ENCODE measurements around the gene BDP1. TPM values are rescaled to one million over a fixed set of nuclear protein-coding genes. Genes with fewer than 3 reads are reported as not detected.

The BDP1 gene
- total and polyA plus RNA-seq, 2 of the 4 experiments (the other 2 are of a cell fraction) = 5.8 to 14.0 TPM

DNA sequence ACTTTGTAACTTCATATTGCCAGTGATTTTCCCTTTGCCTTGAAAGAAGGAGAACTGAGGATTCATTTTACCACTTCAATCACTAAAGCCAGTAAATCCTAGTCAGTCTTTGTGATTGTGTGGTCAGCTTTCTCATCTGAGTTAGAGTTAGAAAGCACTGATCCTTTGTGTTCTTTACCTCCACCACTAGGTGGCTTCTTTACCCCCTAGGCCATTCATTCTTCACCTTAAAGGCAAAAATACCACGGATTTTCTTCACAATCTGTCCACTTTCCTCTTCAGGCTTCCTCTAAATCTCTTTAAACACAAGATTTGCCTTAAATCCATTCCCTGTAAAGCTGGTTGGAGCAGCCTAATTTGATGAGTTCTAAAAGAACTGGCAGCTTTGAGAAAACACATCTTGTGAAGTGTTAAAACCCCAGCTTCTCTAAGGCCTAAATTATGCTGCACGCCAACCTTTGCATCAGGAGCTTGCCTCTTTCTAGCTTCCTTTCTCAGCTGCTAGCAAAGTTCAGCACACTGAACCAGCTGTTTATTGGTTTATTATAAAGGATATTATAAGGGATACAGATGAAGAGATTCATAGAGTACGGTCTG, 20.4 kb downstream of the BDP1 start:
- no peak overlapping the region for H2BK5ac ChIP-seq (ENCODE audit: low read depth, low read length, poor library complexity, severe bottlenecking)
- no peak overlapping the region for H3K56ac ChIP-seq (ENCODE audit: extremely low read depth, insufficient read depth, low read length)
- DNase-seq = peak; percentile 29
- H3K4me3 ChIP-seq (ENCODE audit: insufficient read depth, low read depth, low read length) = no peak overlapping the region
- no TSS peak for BruUV-seq (replicated peaks)
- H3K23ac ChIP-seq (ENCODE audit: low read depth, low read length) = no peak overlapping the region
- WGBS, 2 experiments (ENCODE audit: extremely low coverage in 2 of 2, insufficient read length in 1 of 2) = 100% methylated on average over 1 of the region's 3 CpGs; no CpG with 5 or more reads in 1 of the 2 experiments
- intact Hi-C loops (cut with micrococcal nuclease) = no loop called here
- no peak overlapping the region for H4K91ac ChIP-seq (ENCODE audit: insufficient read depth, low read depth, low read length)
- H3K4ac ChIP-seq (ENCODE audit: low read depth, low read length) = no peak overlapping the region
- dilution Hi-C loops (cut with HindIII; ENCODE audit: low sequenced_read_pairs, unreplicated experiment) = no loop called here
- peaks cover 0 to 15% of the 10 kb centered on the region in 2 experiments for H3K79me1 ChIP-seq (ENCODE audit: low read depth in 1 of 2, low read length in 2 of 2)
- ChIA-PET POLR2A (ENCODE audit: unreplicated experiment) (interaction anchor here (0.6 kb wide), 1 partner anchor 1341 kb away, joined by 3 read pairs; no protein-coding TSS in a partner anchor), CTCF (interaction anchor here (0.7 to 1.6 kb wide), 4 partner anchors 10 to 282 kb away, joined by 3 to 7 read pairs (median 5); no protein-coding TSS in a partner anchor)
- H3K36me3 ChIP-seq (ENCODE audit: control insufficient read depth, insufficient read depth, low read length) = peaks cover 18% of the 10 kb centered on the region
- H4K5ac ChIP-seq (ENCODE audit: low read depth, low read length) = no peak overlapping the region
- no peaks in the 10 kb centered on the region for H3K4me1 ChIP-seq (ENCODE audit: control insufficient read depth, insufficient read depth, low read length)
- H3K9me3 ChIP-seq (ENCODE audit: control insufficient read depth, insufficient read depth, low read length) = no peaks in the 10 kb centered on the region
- H4K8ac ChIP-seq (ENCODE audit: low read depth in 2 of 2, low read length in 2 of 2) = no peak overlapping the region
- H2AFZ ChIP-seq (replicated peaks; ENCODE audit: low read length, poor library complexity) = no peak overlapping the region
- in situ Hi-C loops (cut with MboI; ENCODE audit: low sequenced_read_pairs) = loop anchor here (10.0 kb wide), 1 partner anchor 279 kb away; no protein-coding TSS in a partner anchor
- no peaks in the 10 kb centered on the region for H3K27me3 ChIP-seq (ENCODE audit: control insufficient read depth, insufficient read depth, low read length)
- H3K18ac ChIP-seq (ENCODE audit: low read depth, low read length) = no peak overlapping the region
- peak; percentile 81; the same call in 1 of the 2 replicates for ATAC-seq (ENCODE audit: low read depth)
- no peak overlapping the region for H3K4me2 ChIP-seq (ENCODE audit: low read depth, low read length)
- H2BK120ac ChIP-seq (ENCODE audit: low read depth, low read length) = no peak overlapping the region
- H3K9me1 ChIP-seq (ENCODE audit: insufficient read depth, low read length) = no peaks in the 10 kb centered on the region
- H3K14ac ChIP-seq (replicated peaks; ENCODE audit: low read depth, low read length) = no peak overlapping the region
- H2AK9ac ChIP-seq (replicated peaks; ENCODE audit: low read depth, low read length, poor library complexity) = no peak overlapping the region
- no peak overlapping the region for H3K9ac ChIP-seq (ENCODE audit: low read depth, low read length)
- TF ChIP-seq MAFK (IDR thresholded peaks at IDR 0.05; ENCODE audit: low read depth, low read length) = no peak
- TF ChIP-seq, protein P1, sequence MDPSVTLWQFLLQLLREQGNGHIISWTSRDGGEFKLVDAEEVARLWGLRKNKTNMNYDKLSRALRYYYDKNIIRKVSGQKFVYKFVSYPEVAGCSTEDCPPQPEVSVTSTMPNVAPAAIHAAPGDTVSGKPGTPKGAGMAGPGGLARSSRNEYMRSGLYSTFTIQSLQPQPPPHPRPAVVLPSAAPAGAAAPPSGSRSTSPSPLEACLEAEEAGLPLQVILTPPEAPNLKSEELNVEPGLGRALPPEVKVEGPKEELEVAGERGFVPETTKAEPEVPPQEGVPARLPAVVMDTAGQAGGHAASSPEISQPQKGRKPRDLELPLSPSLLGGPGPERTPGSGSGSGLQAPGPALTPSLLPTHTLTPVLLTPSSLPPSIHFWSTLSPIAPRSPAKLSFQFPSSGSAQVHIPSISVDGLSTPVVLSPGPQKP (IDR thresholded peaks at IDR 0.05; ENCODE audit: borderline replicate concordance, low read depth, low read length) = no peak
- TF ChIP-seq CTCF (conservative IDR thresholded peaks at IDR 0.05; ENCODE audit: low read depth, low read length) = peak; percentile 53
- no peak for TF ChIP-seq MXI1 (IDR thresholded peaks at IDR 0.05; ENCODE audit: borderline replicate concordance, low read depth, low read length)
- peak; percentile 32; the same call in 1 of the 2 replicates for TF ChIP-seq SMC3 (IDR thresholded peaks at IDR 0.05; ENCODE audit: low read depth, low read length)
- TF ChIP-seq RAD21 (IDR thresholded peaks at IDR 0.05; ENCODE audit: low read length) = 0 out of 2 replicates have a peak, but pooled peaks have one; percentile 16
- H2BK15ac ChIP-seq (ENCODE audit: low read depth, low read length) = no peak overlapping the region
- no peak overlapping the region for H2AK5ac ChIP-seq (ENCODE audit: low read depth, low read length)
- H2BK20ac ChIP-seq (ENCODE audit: low read depth, low read length) = no peak overlapping the region
- H3K27ac ChIP-seq (ENCODE audit: insufficient read depth, low read length) = no peak overlapping the region
- H4K20me1 ChIP-seq (ENCODE audit: insufficient read depth, low read length) = 0 out of 2 replicates have a peak, but pooled peaks cover 5% of the 10 kb centered on the region

Data from IMR-90 (cell line).